ENCODE measurements around the gene TNS3. TPM values are rescaled to one million over a fixed set of nuclear protein-coding genes. Genes with fewer than 3 reads are reported as not detected.

TNS3 gene
- total RNA-seq: 10 to 100 TPM in 4 of 8 experiments, 1 to 10 TPM in 4; 2.6 to 49.9 (median 8.7) TPM

DNA sequence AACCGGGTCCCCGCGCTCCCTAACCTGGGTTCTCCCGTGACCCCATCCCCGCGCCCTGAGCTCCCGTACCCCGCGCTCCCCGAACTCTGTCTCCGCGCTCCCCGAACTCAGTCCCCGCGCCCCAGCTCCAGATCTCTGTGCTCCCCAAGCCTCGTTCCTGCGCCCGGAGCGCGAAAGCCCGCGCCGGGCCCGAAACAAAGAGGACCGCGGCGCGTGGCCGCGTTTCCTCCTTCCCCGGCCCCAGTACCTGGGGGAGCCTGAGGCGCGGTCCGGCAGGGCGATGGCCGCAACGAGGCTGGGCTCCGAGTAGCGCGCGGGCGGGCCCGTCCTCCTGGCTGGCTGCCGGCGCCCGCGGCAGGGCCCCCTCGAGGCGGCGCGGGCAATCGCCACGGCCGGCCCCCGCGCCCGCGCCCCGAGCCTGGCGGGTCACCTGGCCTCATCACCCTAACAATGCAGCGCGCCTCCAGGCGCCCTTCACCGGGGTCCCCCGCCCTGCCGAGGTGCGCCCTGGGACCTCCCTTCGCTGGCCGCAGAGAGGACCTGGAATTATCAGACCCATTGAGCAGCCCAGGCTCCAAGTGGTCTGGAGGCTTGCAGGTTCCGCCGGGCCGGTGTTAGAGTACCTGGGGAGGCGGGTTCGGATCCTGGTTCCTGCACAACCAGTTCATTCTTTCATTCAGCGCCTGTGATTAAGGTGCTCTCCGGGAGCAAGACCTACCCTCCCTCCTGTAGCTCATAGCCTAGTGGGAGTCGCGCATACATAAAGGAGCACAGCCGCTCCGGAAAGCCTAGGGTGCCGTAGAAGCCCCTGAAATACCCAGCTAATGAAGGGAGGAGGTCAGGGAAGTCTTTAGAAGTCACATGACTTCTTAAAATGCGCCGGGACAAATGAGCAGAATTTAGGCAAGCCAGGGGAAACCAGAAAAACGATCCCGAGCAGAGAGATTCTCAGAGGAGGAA is at the start of gene TNS3:
Gene TNS3, minus strand, starts transcription at position 308 of the 960 bp plus-strand sequence. CDS start 142,475 bp downstream, outside the sequence.
- WGBS, 10 experiments: 0 to 80% (median 40%) methylated on average over 2 to 11 of the region's 85 CpGs; no CpG with 5 or more reads in 4 of the 10 experiments
- peak within 1 kb of the TSS; percentile 43 to 81 (median 56) for H3K4me3 ChIP-seq
- in situ Hi-C loops (cut with MboI; ENCODE audit: low pct_unique_long_range_greater_than_20kb in 2 of 9, low sequenced_read_pairs in 9 of 9, unreplicated experiment in 9 of 9): no loop called here
- peak; percentile 71 to 90 (median 85) for ATAC-seq (replicated peaks in 6 of 8)
- no peak within 1 kb of the TSS for H3K27ac ChIP-seq
- peaks cover 8 to 10% of the 10 kb centered on the region in 2 donors for H3K4me1 ChIP-seq (replicated peaks in 1 of 2)

DNA sequence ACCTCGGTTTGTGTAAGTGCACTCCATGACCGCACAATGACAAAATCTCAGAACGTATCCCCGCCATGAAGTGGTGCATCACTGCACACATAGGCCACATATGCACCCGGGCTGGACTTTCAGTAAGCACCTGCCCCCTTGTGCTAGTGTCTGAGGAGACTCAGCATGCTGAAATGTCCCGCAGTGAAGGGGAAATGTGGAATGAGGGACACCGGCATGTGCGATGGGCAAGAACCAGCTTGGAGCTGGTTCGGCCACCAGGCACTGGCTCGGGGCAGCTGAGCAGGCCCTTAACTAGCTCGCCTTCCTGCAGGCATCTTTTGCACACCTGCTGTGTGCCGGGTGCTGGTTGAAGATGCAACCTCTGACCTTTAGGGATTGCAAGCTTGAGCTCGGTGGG is 49.8 kb upstream of the TNS3 start:
- peaks cover 25 to 31% of the 10 kb centered on the region in 2 donors for H3K4me1 ChIP-seq (replicated peaks in 1 of 2)
- H3K27ac ChIP-seq: no peak overlapping the region
- WGBS, 10 experiments: 83 to 100% (median 92%) methylated on average over 2 to 9 of the region's 13 CpGs; no CpG with 5 or more reads in 3 of the 10 experiments
- no peak for ATAC-seq (replicated peaks in 6 of 8)
- no peak overlapping the region for H3K4me3 ChIP-seq
- in situ Hi-C loops (cut with MboI; ENCODE audit: low pct_unique_long_range_greater_than_20kb in 2 of 9, low sequenced_read_pairs in 9 of 9, unreplicated experiment in 9 of 9): no loop called here

- ATAC-seq (replicated peaks in 6 of 8): peak in 3 of 8 experiments; percentile 15 to 39 (median 25)
- peaks cover 31 to 34% of the 10 kb centered on the region in 2 donors for H3K4me1 ChIP-seq (replicated peaks in 1 of 2)
- H3K4me3 ChIP-seq: no peak overlapping the region
- in situ Hi-C loops (cut with MboI; ENCODE audit: low pct_unique_long_range_greater_than_20kb in 2 of 9, low sequenced_read_pairs in 9 of 9, unreplicated experiment in 9 of 9): no loop called here
- H3K27ac ChIP-seq: no peak overlapping the region
- WGBS, 10 experiments: 28 to 82% (median 62%) methylated on average over 1 to 6 of the region's 7 CpGs
Observed at GRCh38 chr7:47627580-47628283, 45.8 kb upstream of the TNS3 start.

GRCh38 chr7:47625861-47626715 is 44.2 kb upstream of the TNS3 start:
- in situ Hi-C loops (cut with MboI; ENCODE audit: low pct_unique_long_range_greater_than_20kb in 2 of 9, low sequenced_read_pairs in 9 of 9, unreplicated experiment in 9 of 9): no loop called here
- peak in 5 of 8 experiments; percentile 21 to 62 (median 39) for ATAC-seq (replicated peaks in 6 of 8)
- Histone ChIP-seq H3K4me1 (replicated peaks in 1 of 2) (peaks cover 43 to 49% of the 10 kb centered on the region in 2 donors), H3K27ac (no peak overlapping the region), H3K4me3 (no peak overlapping the region)
- 18 to 83% (median 33%) methylated on average over 2 to 4 of the region's 10 CpGs; no CpG with 5 or more reads in 3 of the 10 experiments for WGBS, 10 experiments

GRCh38 chr7:47624689-47625088 is 42.8 kb upstream of the TNS3 start:
- no peak for ATAC-seq (replicated peaks in 6 of 8)
- H3K27ac ChIP-seq: no peak overlapping the region
- H3K4me3 ChIP-seq: no peak overlapping the region
- in situ Hi-C loops (cut with MboI; ENCODE audit: low pct_unique_long_range_greater_than_20kb in 2 of 9, low sequenced_read_pairs in 9 of 9, unreplicated experiment in 9 of 9): no loop called here
- H3K4me1 ChIP-seq (replicated peaks in 1 of 2): peaks cover 43 to 49% of the 10 kb centered on the region in 2 donors

DNA sequence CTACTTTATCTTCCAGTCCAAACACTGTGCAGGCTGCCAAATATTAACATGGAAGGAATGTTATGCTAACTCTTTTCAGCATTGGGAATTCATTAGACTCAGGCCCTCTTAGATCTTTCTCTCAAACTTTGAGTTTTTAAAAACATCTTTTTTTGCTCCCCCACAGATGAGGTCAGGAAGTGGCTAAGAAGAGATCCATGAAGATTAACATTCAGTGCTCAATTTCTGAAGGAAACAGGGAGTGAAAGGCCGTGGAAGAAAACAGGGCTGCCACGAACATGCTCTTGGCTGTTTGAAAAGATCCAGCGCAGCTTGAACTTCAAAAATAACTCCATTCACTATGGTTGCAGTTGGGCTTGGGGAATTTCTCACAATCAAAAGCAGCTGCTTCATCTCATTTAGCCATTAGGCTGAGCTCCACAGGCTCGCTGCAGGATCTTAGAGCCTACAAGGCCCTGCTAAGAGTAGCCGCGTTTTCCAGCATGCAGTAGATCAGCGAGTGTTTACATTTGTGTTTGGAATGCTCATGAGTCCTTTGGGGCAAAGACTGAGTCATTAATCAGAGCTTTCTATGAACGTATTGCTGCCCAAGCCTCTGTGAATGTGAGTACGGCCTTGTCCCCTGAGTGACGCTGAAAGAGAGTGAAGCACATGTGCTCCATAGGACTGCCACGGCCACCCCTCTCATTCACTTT is 41.2 kb upstream of the TNS3 start:
- ATAC-seq (replicated peaks in 6 of 8): peak; percentile 59 to 97 (median 92)
- 0 to 40% (median 17%) methylated on average over 1 to 9 of the region's 11 CpGs; no CpG with 5 or more reads in 3 of the 10 experiments for WGBS, 10 experiments
- in situ Hi-C loops (cut with MboI; ENCODE audit: low pct_unique_long_range_greater_than_20kb in 2 of 9, low sequenced_read_pairs in 9 of 9, unreplicated experiment in 9 of 9): no loop called here
- Histone ChIP-seq H3K4me3 (no peak overlapping the region), H3K27ac (peak overlapping the region in 1 of 2 donors; percentile 67), H3K4me1 (replicated peaks in 1 of 2) (peaks cover 41 to 47% of the 10 kb centered on the region in 2 donors)

DNA sequence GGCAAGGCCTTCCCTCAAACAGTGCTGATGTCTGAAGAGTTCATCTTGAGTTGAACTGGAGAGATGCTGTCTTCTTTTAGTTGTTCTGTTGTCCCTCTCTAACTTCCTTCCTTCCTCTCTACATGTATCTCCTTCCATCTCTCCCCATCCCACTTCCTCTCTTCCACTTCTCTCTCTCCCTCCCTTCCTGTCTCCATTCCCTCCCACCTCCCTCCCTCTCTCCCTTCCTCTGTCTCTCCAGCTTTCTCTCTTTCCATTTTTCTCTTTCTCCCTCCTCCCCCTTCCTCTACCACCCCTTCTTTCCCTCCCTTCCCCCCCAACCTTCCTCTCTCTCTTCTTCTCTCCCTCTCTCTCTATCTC is 40.7 kb upstream of the TNS3 start:
- no peak overlapping the region for H3K27ac ChIP-seq
- no peak for ATAC-seq (replicated peaks in 6 of 8)
- H3K4me1 ChIP-seq (replicated peaks in 1 of 2): peaks cover 36 to 41% of the 10 kb centered on the region in 2 donors
- no peak overlapping the region for H3K4me3 ChIP-seq
- in situ Hi-C loops (cut with MboI; ENCODE audit: low pct_unique_long_range_greater_than_20kb in 2 of 9, low sequenced_read_pairs in 9 of 9, unreplicated experiment in 9 of 9): no loop called here

GRCh38 chr7:47621979-47622561 is 40.2 kb upstream of the TNS3 start:
- Histone ChIP-seq H3K27ac (no peak overlapping the region), H3K4me1 (replicated peaks in 1 of 2) (peaks cover 32 to 36% of the 10 kb centered on the region in 2 donors), H3K4me3 (no peak overlapping the region)
- in situ Hi-C loops (cut with MboI; ENCODE audit: low pct_unique_long_range_greater_than_20kb in 2 of 9, low sequenced_read_pairs in 9 of 9, unreplicated experiment in 9 of 9): no loop called here
- 37 to 100% (median 65%) methylated on average over 1 to 10 of the region's 14 CpGs; no CpG with 5 or more reads in 2 of the 10 experiments for whole genome bisulfite sequencing, 10 experiments
- ATAC-seq (replicated peaks in 6 of 8): no peak

GRCh38 chr7:47621347-47621746 is 39.4 kb upstream of the TNS3 start:
- WGBS, 10 experiments: 92 to 100% (median 98%) methylated on average over 1 to 8 of the region's 12 CpGs; no CpG with 5 or more reads in 6 of the 10 experiments
- Histone ChIP-seq H3K27ac (no peak overlapping the region), H3K4me1 (replicated peaks in 1 of 2) (peaks cover 29 to 32% of the 10 kb centered on the region in 2 donors), H3K4me3 (no peak overlapping the region)
- no peak for ATAC-seq (replicated peaks in 6 of 8)
- in situ Hi-C loops (cut with MboI; ENCODE audit: low pct_unique_long_range_greater_than_20kb in 2 of 9, low sequenced_read_pairs in 9 of 9, unreplicated experiment in 9 of 9): no loop called here

DNA sequence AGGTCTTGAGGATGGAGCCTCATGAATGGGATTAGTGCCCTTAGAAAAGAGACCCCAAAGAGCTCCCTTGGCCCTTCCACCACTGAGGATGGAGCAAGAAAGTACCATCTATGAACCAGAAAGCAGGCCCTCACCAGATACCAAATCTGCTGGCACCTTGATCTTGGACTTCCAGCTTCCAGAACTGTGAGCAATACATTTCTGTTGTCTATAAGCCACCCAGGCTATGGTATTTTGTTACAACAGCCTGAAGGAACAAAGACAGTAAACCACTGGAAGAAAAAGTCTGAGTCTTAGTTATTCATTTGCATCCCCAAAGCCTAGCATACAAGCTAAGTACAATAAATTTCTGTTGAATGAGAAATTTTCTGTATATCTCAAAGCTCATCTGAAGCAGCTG is 37.9 kb upstream of the TNS3 start:
- ATAC-seq (replicated peaks in 6 of 8): peak in 1 of 8 experiments; percentile 27
- Histone ChIP-seq H3K4me1 (replicated peaks in 1 of 2) (peaks cover 22 to 23% of the 10 kb centered on the region in 2 donors), H3K4me3 (no peak overlapping the region), H3K27ac (no peak overlapping the region)
- in situ Hi-C loops (cut with MboI; ENCODE audit: low pct_unique_long_range_greater_than_20kb in 2 of 9, low sequenced_read_pairs in 9 of 9, unreplicated experiment in 9 of 9): no loop called here

DNA sequence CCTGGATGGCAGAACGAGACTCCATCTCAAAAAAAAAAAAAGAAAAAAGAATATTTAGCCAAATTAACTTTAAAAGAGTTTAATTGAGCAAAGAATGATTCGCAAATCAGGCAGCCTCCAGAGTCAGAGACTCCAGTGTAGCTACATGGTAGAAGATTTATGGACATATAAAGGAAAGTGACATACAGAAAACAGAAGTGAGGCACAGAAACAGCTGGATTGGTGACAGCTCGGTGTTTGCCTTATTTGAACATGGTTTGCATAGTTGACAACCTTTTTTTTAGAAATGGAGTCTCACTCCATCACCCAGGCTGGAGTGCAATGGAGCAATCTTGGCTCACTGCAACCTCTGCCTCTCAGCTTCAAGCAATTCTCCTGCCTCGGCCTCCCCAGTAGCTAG is 35.2 kb upstream of the TNS3 start:
- Histone ChIP-seq H3K4me3 (no peak overlapping the region), H3K4me1 (replicated peaks in 1 of 2) (peaks cover 8 to 9% of the 10 kb centered on the region in 2 donors), H3K27ac (no peak overlapping the region)
- WGBS, 10 experiments: 50 to 100% (median 86%) methylated on average over 1 to 4 of the region's 4 CpGs; no CpG with 5 or more reads in 1 of the 10 experiments
- ATAC-seq (replicated peaks in 6 of 8): no peak
- in situ Hi-C loops (cut with MboI; ENCODE audit: low pct_unique_long_range_greater_than_20kb in 2 of 9, low sequenced_read_pairs in 9 of 9, unreplicated experiment in 9 of 9): no loop called here

GRCh38 chr7:47614450-47614849 is 32.5 kb upstream of the TNS3 start:
- H3K4me3 ChIP-seq: no peak overlapping the region
- H3K27ac ChIP-seq: no peak overlapping the region
- ATAC-seq (replicated peaks in 6 of 8): no peak
- in situ Hi-C loops (cut with MboI; ENCODE audit: low pct_unique_long_range_greater_than_20kb in 2 of 9, low sequenced_read_pairs in 9 of 9, unreplicated experiment in 9 of 9): no loop called here
- WGBS, 10 experiments: 52 to 100% (median 73%) methylated on average over 1 to 4 of the region's 6 CpGs; no CpG with 5 or more reads in 4 of the 10 experiments
- H3K4me1 ChIP-seq (replicated peaks in 1 of 2): peaks cover 0 to 9% of the 10 kb centered on the region in 2 donors
